ENCODE measurements around the gene HSPA6. TPM values are rescaled to one million over a fixed set of nuclear protein-coding genes. Genes with fewer than 3 reads are reported as not detected.
A peak's percentile ranks its signal among the peaks of the same experiment; 100 is the strongest.
"Not testable (repeated sequence)": the region's sequence is repeated elsewhere in the genome, so short reads cannot be mapped to it uniquely, and the experiment has no call there.

The HSPA6 gene
- total and polyA plus RNA-seq, 2 donors: 1.1 to 12.3 TPM

DNA sequence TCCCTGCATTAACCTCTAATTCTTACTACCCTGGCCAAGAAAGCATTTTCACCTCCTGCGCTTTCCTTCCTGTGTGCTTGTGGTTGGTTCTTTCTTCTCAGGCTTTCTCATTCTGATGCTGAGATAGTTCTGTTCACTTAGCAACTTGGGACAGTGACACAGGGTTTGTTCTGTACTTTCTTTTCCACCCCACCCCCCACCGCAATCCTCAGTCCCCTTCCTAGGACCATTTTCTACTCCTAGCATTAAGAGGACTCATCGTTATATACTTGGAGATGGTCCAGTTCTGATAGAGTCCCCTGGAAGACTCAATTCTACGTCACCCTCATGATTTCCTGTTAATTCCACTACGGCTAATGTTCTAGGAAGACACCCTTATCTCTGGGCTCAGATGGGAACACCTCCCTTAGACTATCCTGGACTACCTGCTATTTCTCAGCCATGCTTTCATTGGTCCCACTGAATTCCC, 17.8 kb downstream of the HSPA6 start:
- not testable (repeated sequence) for H3K4me1 ChIP-seq (ENCODE audit: control insufficient read depth in 2 of 2, insufficient read depth in 2 of 2, low read length in 2 of 2); H3K36me3 ChIP-seq (ENCODE audit: control insufficient read depth in 2 of 2, insufficient read depth in 2 of 2, low read length in 1 of 2); H3K27ac ChIP-seq (ENCODE audit: low read depth in 1 of 2, low read length in 1 of 2); H3K4me3 ChIP-seq (ENCODE audit: low read length in 2 of 2); H3K9me3 ChIP-seq (ENCODE audit: control insufficient read depth in 2 of 2, insufficient read depth in 1 of 2, low read length in 1 of 2)
- H3K27me3 ChIP-seq (ENCODE audit: control insufficient read depth in 2 of 2, insufficient read depth in 1 of 2, low read length in 1 of 2): peaks cover 5 to 20% of the 10 kb centered on the region in 2 donors
- WGBS: 42% methylated on average over 5 of the region's 5 CpGs
- DNase-seq (ENCODE audit: low read depth in 6 of 9, low spot score in 9 of 9): peak in 2 of 9 donors; percentile 21 to 46

DNA sequence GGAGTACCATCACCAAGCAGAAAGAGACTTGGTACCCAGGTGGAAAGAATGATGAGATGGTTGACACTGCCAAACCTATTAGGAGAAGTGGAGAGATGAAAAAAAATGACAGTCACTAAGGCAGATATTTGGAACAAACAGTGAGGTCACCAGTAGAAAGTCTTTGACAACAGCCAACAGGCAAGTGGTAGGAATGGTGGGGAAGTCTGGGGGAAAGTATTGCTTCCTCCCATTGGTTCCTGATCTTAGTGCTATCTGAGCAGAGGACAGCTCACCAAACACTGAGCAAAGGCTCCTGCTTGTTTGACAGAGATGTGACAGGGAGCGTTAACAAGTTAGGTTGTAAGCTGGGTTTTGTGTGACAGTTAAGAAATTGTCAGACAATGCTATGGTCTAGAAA, 18.8 kb downstream of the HSPA6 start:
- H3K27me3 ChIP-seq (ENCODE audit: control insufficient read depth in 2 of 2, insufficient read depth in 1 of 2, low read length in 1 of 2): peaks cover 5 to 20% of the 10 kb centered on the region in 2 donors
- DNase-seq (ENCODE audit: low read depth in 6 of 9, low spot score in 9 of 9); H3K9me3 ChIP-seq (ENCODE audit: control insufficient read depth in 2 of 2, insufficient read depth in 1 of 2, low read length in 1 of 2); H3K36me3 ChIP-seq (ENCODE audit: control insufficient read depth in 2 of 2, insufficient read depth in 2 of 2, low read length in 1 of 2); H3K4me1 ChIP-seq (ENCODE audit: control insufficient read depth in 2 of 2, insufficient read depth in 2 of 2, low read length in 2 of 2); H3K27ac ChIP-seq (ENCODE audit: low read depth in 1 of 2, low read length in 1 of 2); H3K4me3 ChIP-seq (ENCODE audit: low read length in 2 of 2): not testable (repeated sequence)
- WGBS: 96% methylated on average over 1 of the region's 1 CpG

DNA sequence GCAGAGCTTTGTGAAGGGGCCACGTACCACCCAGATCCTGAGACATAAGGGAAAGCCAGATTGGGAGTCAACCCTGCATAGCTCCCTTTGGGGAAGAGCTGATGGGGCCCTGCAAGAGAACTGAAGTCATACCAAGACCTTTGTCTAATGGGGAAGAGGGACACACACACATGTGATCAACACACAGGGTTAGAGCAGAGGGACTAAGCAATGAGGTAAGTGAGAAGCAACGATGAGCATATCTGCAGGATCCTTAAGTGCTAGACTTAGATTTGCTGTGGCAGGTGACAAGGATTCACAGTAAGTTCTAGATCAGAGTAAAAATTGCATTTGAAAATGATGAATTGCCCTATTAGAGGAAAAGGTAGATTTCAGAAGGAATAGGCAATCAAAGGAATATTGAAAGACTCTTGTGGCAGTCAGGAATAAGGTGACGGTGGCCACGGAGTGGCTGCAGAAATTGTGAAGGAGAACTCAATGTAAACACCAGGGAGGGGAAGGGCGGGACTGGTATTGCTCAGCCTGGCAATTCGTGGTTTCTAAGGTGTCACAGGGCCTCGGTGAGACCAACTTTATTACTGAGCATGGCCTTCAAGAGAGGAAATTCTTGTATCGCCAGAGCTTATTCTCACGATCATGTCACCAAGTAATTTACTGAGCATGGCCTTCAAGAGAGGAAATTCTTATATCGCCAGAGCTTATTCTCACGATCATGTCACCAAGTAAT, 20.8 kb downstream of the HSPA6 start:
- H3K36me3 ChIP-seq (ENCODE audit: control insufficient read depth in 2 of 2, insufficient read depth in 2 of 2, low read length in 1 of 2); H3K4me1 ChIP-seq (ENCODE audit: control insufficient read depth in 2 of 2, insufficient read depth in 2 of 2, low read length in 2 of 2); H3K27me3 ChIP-seq (ENCODE audit: control insufficient read depth in 2 of 2, insufficient read depth in 1 of 2, low read length in 1 of 2); H3K4me3 ChIP-seq (ENCODE audit: low read length in 2 of 2); H3K9me3 ChIP-seq (ENCODE audit: control insufficient read depth in 2 of 2, insufficient read depth in 1 of 2, low read length in 1 of 2); DNase-seq (ENCODE audit: low read depth in 6 of 9, low spot score in 9 of 9); H3K27ac ChIP-seq (ENCODE audit: low read depth in 1 of 2, low read length in 1 of 2): not testable (repeated sequence)
- 74% methylated on average over 10 of the region's 11 CpGs for WGBS

DNA sequence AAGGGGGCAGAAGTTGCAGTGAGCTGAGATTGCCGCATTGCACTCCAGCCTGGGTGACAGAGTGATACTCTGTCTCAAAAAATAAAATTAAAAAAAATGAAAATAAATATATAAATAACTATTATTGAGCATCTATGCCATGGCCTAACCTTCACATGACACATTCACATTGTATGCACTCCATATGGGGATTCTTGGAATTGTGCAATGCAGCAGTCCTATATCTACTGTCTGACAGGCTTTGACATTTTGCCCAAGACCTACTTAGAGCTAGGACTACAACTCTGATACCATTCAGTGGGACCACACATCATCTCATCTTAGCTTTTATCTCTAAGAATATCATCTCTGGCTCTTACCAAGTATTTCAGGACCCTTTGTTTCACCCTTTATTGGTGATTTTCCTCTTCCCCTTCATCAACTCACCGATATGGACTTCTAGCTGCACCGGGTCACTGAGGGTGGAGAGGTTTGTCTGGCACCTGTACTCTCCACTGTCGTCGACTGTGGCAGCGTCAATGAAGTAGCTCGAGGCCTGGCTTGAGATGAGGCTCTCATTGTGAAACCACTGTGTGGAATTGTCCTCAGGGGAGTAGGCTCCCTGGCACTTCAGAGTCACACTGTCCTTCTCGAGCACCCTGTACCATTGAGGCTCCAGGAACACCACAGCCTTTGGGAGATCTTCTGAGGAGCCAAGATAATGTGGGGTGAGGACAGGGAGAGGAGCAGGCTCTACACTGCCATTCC, 23.8 kb downstream of the HSPA6 start:
- H3K4me1 ChIP-seq (ENCODE audit: control insufficient read depth in 2 of 2, insufficient read depth in 2 of 2, low read length in 2 of 2); H3K9me3 ChIP-seq (ENCODE audit: control insufficient read depth in 2 of 2, insufficient read depth in 1 of 2, low read length in 1 of 2); DNase-seq (ENCODE audit: low read depth in 6 of 9, low spot score in 9 of 9); H3K4me3 ChIP-seq (ENCODE audit: low read length in 2 of 2); H3K36me3 ChIP-seq (ENCODE audit: control insufficient read depth in 2 of 2, insufficient read depth in 2 of 2, low read length in 1 of 2); H3K27ac ChIP-seq (ENCODE audit: low read depth in 1 of 2, low read length in 1 of 2); H3K27me3 ChIP-seq (ENCODE audit: control insufficient read depth in 2 of 2, insufficient read depth in 1 of 2, low read length in 1 of 2): not testable (repeated sequence)
- WGBS: 90% methylated on average over 8 of the region's 8 CpGs

DNA sequence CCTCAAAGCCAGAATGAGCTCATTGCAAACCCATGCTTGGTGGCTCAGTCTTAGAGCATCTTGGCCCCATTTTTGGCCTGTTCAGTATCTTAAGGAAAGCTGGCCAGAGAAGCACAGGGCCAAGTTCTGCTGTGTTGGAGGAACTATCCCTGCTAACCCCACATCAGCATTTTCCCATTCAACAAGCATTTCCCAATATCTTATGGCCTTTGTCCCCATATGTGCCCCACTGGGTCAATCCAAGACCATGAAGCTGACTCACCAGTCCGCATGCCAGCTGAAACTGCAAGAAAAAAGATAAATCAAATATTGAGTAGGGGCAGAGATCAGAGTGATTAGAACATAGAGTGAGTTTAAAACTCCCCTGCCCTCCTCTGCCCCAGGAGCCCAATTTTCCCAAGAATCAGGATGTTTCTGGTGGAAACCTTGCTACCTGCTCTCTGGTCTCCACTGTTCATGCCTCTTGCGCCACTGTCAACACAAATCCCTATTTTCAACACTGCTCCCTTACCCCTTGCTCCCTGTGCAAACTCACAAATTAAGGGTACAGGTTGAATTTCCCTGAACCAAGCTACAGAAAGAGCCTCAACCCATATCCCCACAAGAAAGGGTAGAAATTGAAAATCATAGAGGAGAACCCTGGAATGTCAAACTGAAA, 24.5 kb downstream of the HSPA6 start:
- DNase-seq (ENCODE audit: low read depth in 6 of 9, low spot score in 9 of 9); H3K9me3 ChIP-seq (ENCODE audit: control insufficient read depth in 2 of 2, insufficient read depth in 1 of 2, low read length in 1 of 2); H3K4me1 ChIP-seq (ENCODE audit: control insufficient read depth in 2 of 2, insufficient read depth in 2 of 2, low read length in 2 of 2); H3K4me3 ChIP-seq (ENCODE audit: low read length in 2 of 2); H3K27ac ChIP-seq (ENCODE audit: low read depth in 1 of 2, low read length in 1 of 2); H3K27me3 ChIP-seq (ENCODE audit: control insufficient read depth in 2 of 2, insufficient read depth in 1 of 2, low read length in 1 of 2); H3K36me3 ChIP-seq (ENCODE audit: control insufficient read depth in 2 of 2, insufficient read depth in 2 of 2, low read length in 1 of 2): not testable (repeated sequence)
- 100% methylated on average over 1 of the region's 2 CpGs for WGBS

DNA sequence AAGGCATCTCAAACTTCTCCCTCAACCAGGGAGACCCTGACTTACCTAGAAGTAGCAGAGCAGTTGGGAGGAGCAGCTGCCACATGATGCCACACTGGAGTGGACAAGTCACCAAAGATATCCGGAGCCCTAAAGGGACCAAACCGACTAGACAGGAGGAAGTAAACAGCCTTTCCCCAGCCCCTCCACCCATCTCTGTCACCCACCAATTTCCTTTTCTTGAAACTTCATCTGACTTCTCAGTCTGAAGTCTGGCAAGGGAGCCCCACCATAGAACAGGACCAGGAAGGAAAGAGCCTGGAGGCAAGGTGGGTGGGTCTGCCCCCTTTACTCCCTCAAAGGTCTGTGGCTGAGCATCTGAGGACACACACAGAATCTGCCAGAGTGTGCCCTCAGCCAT, 25.3 kb downstream of the HSPA6 start, which contains the start of gene FCGR3A:
Gene FCGR3A (minus strand): TSS at position 167 of the 400 bp plus-strand sequence. CDS start 82 bp downstream, at position 85.
- H3K27ac ChIP-seq (ENCODE audit: low read depth in 1 of 2, low read length in 1 of 2): no peak within 1 kb of the TSS
- WGBS: 41% methylated on average over 2 of the region's 2 CpGs
- H3K9me3 ChIP-seq (ENCODE audit: control insufficient read depth in 2 of 2, insufficient read depth in 1 of 2, low read length in 1 of 2): no peaks in the 10 kb centered on the region

DNA sequence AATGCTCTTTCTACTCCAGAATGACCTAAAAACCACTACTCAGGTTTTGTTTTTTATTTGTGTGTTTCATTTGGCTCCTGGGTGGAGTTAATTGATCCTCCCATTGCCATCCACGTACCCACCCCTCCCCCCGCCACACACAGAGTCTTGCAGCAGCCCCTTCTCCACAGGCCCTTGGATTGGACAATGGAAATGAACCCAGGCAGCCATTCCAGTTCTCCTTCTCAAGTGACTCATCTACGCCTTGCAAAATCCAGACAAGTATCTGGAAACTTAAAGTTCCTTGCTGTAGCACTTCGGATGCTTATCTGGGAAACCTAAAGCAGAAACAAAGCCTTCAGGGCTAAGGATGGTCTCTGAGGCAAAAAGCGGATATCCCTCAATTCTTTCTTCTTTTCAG, 26.6 kb downstream of the HSPA6 start:
- not testable (repeated sequence) for H3K36me3 ChIP-seq (ENCODE audit: control insufficient read depth in 2 of 2, insufficient read depth in 2 of 2, low read length in 1 of 2); H3K4me3 ChIP-seq (ENCODE audit: low read length in 2 of 2); H3K27ac ChIP-seq (ENCODE audit: low read depth in 1 of 2, low read length in 1 of 2); DNase-seq (ENCODE audit: low read depth in 6 of 9, low spot score in 9 of 9); H3K4me1 ChIP-seq (ENCODE audit: control insufficient read depth in 2 of 2, insufficient read depth in 2 of 2, low read length in 2 of 2); H3K9me3 ChIP-seq (ENCODE audit: control insufficient read depth in 2 of 2, insufficient read depth in 1 of 2, low read length in 1 of 2); H3K27me3 ChIP-seq (ENCODE audit: control insufficient read depth in 2 of 2, insufficient read depth in 1 of 2, low read length in 1 of 2)
- WGBS: 91% methylated on average over 5 of the region's 5 CpGs

More for the DNA sequence above, 25.3 kb downstream of the HSPA6 start, which contains the start of gene FCGR3A:
- no peak for DNase-seq (ENCODE audit: low read depth in 6 of 9, low spot score in 9 of 9)
- Histone ChIP-seq H3K4me3 (ENCODE audit: low read length in 2 of 2) (no peak within 1 kb of the TSS), H3K36me3 (ENCODE audit: control insufficient read depth in 2 of 2, insufficient read depth in 2 of 2, low read length in 1 of 2) (no peaks in the 10 kb centered on the region), H3K27me3 (ENCODE audit: control insufficient read depth in 2 of 2, insufficient read depth in 1 of 2, low read length in 1 of 2) (no peaks in the 10 kb centered on the region), H3K4me1 (ENCODE audit: control insufficient read depth in 2 of 2, insufficient read depth in 2 of 2, low read length in 2 of 2) (no peaks in the 10 kb centered on the region)

DNA sequence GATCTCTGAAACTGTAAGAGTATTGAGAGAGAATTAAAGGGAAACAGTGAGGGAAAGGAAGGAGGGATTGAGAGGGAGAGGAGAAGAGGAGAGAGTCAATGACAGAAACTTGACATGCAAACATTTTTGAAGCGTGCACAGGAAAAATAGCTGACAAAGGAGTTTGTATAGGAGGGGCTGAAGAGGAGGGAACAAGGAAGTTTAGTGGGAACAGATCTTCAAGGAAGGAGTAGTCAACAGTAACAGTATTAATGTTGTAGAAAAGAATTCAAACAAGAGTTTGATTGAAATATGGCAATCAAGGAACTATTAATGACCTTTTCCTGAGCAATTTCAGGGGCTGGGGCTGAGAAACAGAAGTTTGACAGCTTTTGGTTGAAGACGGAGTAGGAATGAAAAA, 29.3 kb downstream of the HSPA6 start:
- H3K36me3 ChIP-seq (ENCODE audit: control insufficient read depth in 2 of 2, insufficient read depth in 2 of 2, low read length in 1 of 2); DNase-seq (ENCODE audit: low read depth in 6 of 9, low spot score in 9 of 9); H3K27me3 ChIP-seq (ENCODE audit: control insufficient read depth in 2 of 2, insufficient read depth in 1 of 2, low read length in 1 of 2); H3K4me3 ChIP-seq (ENCODE audit: low read length in 2 of 2); H3K27ac ChIP-seq (ENCODE audit: low read depth in 1 of 2, low read length in 1 of 2); H3K9me3 ChIP-seq (ENCODE audit: control insufficient read depth in 2 of 2, insufficient read depth in 1 of 2, low read length in 1 of 2); H3K4me1 ChIP-seq (ENCODE audit: control insufficient read depth in 2 of 2, insufficient read depth in 2 of 2, low read length in 2 of 2): not testable (repeated sequence)
- WGBS: 97% methylated on average over 1 of the region's 2 CpGs

DNA sequence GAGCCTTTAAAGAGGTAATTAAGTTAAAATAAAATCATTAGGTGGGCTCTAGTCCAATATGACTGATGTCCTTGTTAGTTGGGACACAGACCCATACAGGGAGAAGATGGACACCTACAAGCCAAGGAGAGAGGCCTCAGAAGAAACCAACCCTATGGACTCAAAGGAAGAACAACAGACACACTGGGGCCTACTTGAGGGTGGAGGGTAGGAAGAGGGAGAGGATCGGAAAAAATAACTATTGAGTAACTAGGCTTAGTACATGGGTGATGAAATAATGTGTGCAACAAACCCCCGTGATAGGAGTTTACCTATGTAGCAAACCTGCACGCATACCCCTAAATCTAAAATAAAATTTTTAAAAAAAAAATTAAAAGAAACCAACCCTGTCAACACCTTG, 30.0 kb downstream of the HSPA6 start:
- not testable (repeated sequence) for H3K9me3 ChIP-seq (ENCODE audit: control insufficient read depth in 2 of 2, insufficient read depth in 1 of 2, low read length in 1 of 2); H3K4me3 ChIP-seq (ENCODE audit: low read length in 2 of 2); H3K27me3 ChIP-seq (ENCODE audit: control insufficient read depth in 2 of 2, insufficient read depth in 1 of 2, low read length in 1 of 2); H3K4me1 ChIP-seq (ENCODE audit: control insufficient read depth in 2 of 2, insufficient read depth in 2 of 2, low read length in 2 of 2); H3K36me3 ChIP-seq (ENCODE audit: control insufficient read depth in 2 of 2, insufficient read depth in 2 of 2, low read length in 1 of 2); DNase-seq (ENCODE audit: low read depth in 6 of 9, low spot score in 9 of 9); H3K27ac ChIP-seq (ENCODE audit: low read depth in 1 of 2, low read length in 1 of 2)
- WGBS: 97% methylated on average over 3 of the region's 3 CpGs

Measured in thymus (tissue), 11 donors.